NCI-H1436 treated with DMSO at 0.1 percent for 48 hours (cell line): Measurements from ENCODE around the gene WASF2.
"Not testable (repeated sequence)": the region's sequence is repeated elsewhere in the genome, so short reads cannot be mapped to it uniquely, and the experiment has no call there.

Experiments
- DNase-seq: peaks from one replicate; lab custom pipeline; 2025; lab: John Stamatoyannopoulos, UW

Gene WASF2

GRCh38 chr1:27521861-27522431 lies 32.0 kb upstream of the WASF2 start:
- no peak for DNase-seq

GRCh38 chr1:27521336-27521831 lies 31.4 kb upstream of the WASF2 start:
- no peak for DNase-seq

GRCh38 chr1:27520651-27521050 lies 30.7 kb upstream of the WASF2 start:
- DNase-seq = no peak

- DNase-seq = no peak
Observed at GRCh38 chr1:27519331-27520258, 29.6 kb upstream of the WASF2 start.

GRCh38 chr1:27518808-27519207 lies 28.8 kb upstream of the WASF2 start:
- no peak for DNase-seq

- no peak for DNase-seq
Observed at GRCh38 chr1:27517907-27518718, 28.1 kb upstream of the WASF2 start.

GRCh38 chr1:27517301-27517700 lies 27.3 kb upstream of the WASF2 start:
- DNase-seq = no peak

- DNase-seq = no peak
Observed at GRCh38 chr1:27515626-27516025, 25.7 kb upstream of the WASF2 start.

GRCh38 chr1:27513958-27514357 lies 24.0 kb upstream of the WASF2 start:
- DNase-seq = no peak

GRCh38 chr1:27513528-27513927 lies 23.6 kb upstream of the WASF2 start:
- no peak for DNase-seq

GRCh38 chr1:27509127-27510080 lies 19.4 kb upstream of the WASF2 start:
- DNase-seq = no peak

- no peak for DNase-seq
Observed at GRCh38 chr1:27507960-27508665, 18.1 kb upstream of the WASF2 start.

GRCh38 chr1:27506703-27507102 lies 16.7 kb upstream of the WASF2 start:
- no peak for DNase-seq

- DNase-seq = no peak
Observed at GRCh38 chr1:27505420-27505680, 15.4 kb upstream of the WASF2 start.

GRCh38 chr1:27504588-27505419 lies 14.8 kb upstream of the WASF2 start:
- DNase-seq = no peak

GRCh38 chr1:27503844-27504587 lies 14.0 kb upstream of the WASF2 start:
- no peak for DNase-seq

- no peak for DNase-seq
Observed at GRCh38 chr1:27503033-27503432, 13.1 kb upstream of the WASF2 start.

- DNase-seq = not testable (repeated sequence)
Observed at GRCh38 chr1:27501159-27501558, 11.2 kb upstream of the WASF2 start.

- DNase-seq = no peak
Observed at GRCh38 chr1:27499142-27499541, 9.2 kb upstream of the WASF2 start.
